SK-N-SH (cell line): ENCODE data around the gene PRPF40B. TPM values are rescaled to one million over a fixed set of nuclear protein-coding genes. Genes with fewer than 3 reads are reported as not detected.

Experiments
- CTCF ChIA-PET: fragments of 300-600, 350-600 bp; formaldehyde crosslinking; extraction: SDS; loops from one replicate; lab custom pipeline; 2021; lab: Yijun Ruan, JAX
- POLR2A ChIA-PET: fragments of 350-600 bp; sonication (Branson Sonifier 250); formaldehyde crosslinking; extraction: SDS; loops from one replicate; lab custom pipeline; 2020; ENCODE audit warnings: antibody characterized with exemption, inconsistent platforms; lab: Yijun Ruan, JAX
- DNase-seq: peaks from one replicate; pipeline ENCODE4 v3.0.0; 2012
- H2AFZ ChIP-seq: fragments of 200-600 bp; sonication (generic); 2 replicates; pipeline ENCODE4 v1.8.1; 2016; ENCODE audit warnings: antibody characterized with exemption, mild to moderate bottlenecking, low read depth
- H3F3A ChIP-seq: fragments of 200-600 bp; sonication (generic); replicated peaks from 2 replicates; pipeline ENCODE3; 2016; ENCODE audit warnings: antibody characterized with exemption, mild to moderate bottlenecking; ENCODE audit not compliant: insufficient read depth
- H3K27ac ChIP-seq, 2 experiments: fragments of 200-500 bp in 1 of 2; fragments of 200-600 bp in 1 of 2; sonication (Bioruptor generic) in 1 of 2; sonication (generic), shearing (Covaris generic) in 1 of 2; 2 replicates each; pipeline versions ENCODE4 v1.5.1 to v1.6.1; 2014 to 2016; ENCODE audit warnings: low read depth in 2 of 2, inconsistent platforms in 1 of 2, low read length in 1 of 2, mild to moderate bottlenecking in 1 of 2, mixed read lengths in 1 of 2
- H3K27me3 ChIP-seq: fragments of 200-600 bp; sonication (generic), shearing (Covaris generic); 2 replicates; pipeline ENCODE4 v1.6.1; 2016; ENCODE audit warnings: mixed run types; ENCODE audit not compliant: insufficient read depth
- H3K36me3 ChIP-seq, 2 experiments: fragments of 200-500 bp in 1 of 2; fragments of 200-600 bp in 1 of 2; sonication (Bioruptor generic) in 1 of 2; sonication (generic) in 1 of 2; replicated peaks in 1 of 2; 2 replicates each; pipeline versions ENCODE3 to v1.5.1; 2014 to 2016; ENCODE audit warnings: low read length in 1 of 2, mild to moderate bottlenecking in 1 of 2; ENCODE audit not compliant: insufficient read depth in 2 of 2, control insufficient read depth in 1 of 2
- H3K4me1 ChIP-seq, 2 experiments: fragments of 200-500 bp in 1 of 2; fragments of 200-600 bp in 1 of 2; sonication (Bioruptor generic) in 1 of 2; sonication (generic), shearing (Covaris generic) in 1 of 2; 2 replicates each; pipeline versions ENCODE4 v1.5.1 to v1.6.1; 2014 to 2016; ENCODE audit warnings: low read depth in 1 of 2, low read length in 1 of 2, mixed run types in 1 of 2; ENCODE audit not compliant: insufficient read depth in 2 of 2, control insufficient read depth in 1 of 2
- H3K4me2 ChIP-seq: fragments of 200-600 bp; sonication (generic), shearing (Covaris generic); 2 replicates; pipeline ENCODE4 v1.6.1; 2017; ENCODE audit warnings: mixed run types
- H3K4me3 ChIP-seq, 2 experiments: fragments of 200-500 bp in 1 of 2; fragments of 200-600 bp in 1 of 2; sonication (Bioruptor generic) in 1 of 2; sonication (generic), shearing (Covaris generic) in 1 of 2; 2 replicates each; pipeline versions ENCODE4 v1.5.1 to v1.8.1; 2014 to 2016; ENCODE audit warnings: low read depth in 2 of 2, inconsistent platforms in 1 of 2, low read length in 1 of 2, mild to moderate bottlenecking in 1 of 2, mixed read lengths in 1 of 2, moderate library complexity in 1 of 2
- H3K79me2 ChIP-seq: fragments of 200-600 bp; sonication (generic); 2 replicates; pipeline ENCODE4 v1.8.1; 2017; ENCODE audit warnings: mild to moderate bottlenecking; ENCODE audit not compliant: insufficient read depth
- H3K9ac ChIP-seq: fragments of 200-600 bp; sonication (generic); 2 replicates; pipeline ENCODE4 v1.6.1; 2017; ENCODE audit warnings: mixed run types
- H3K9me2 ChIP-seq: fragments of 200-600 bp; sonication (generic); 2 replicates; pipeline ENCODE4 v1.6.1; 2017; ENCODE audit warnings: mixed run types
- H3K9me3 ChIP-seq: fragments of 200-600 bp; sonication (generic); 2 replicates; pipeline ENCODE4 v1.6.1; 2017; ENCODE audit warnings: mixed run types, mild to moderate bottlenecking, moderate library complexity
- H4K20me1 ChIP-seq: fragments of 200-600 bp; sonication (generic); 2 replicates; pipeline ENCODE4 v1.6.1; 2017; ENCODE audit warnings: mild to moderate bottlenecking, mixed run types; ENCODE audit not compliant: insufficient read depth
- CHD2 ChIP-seq: fragments of 150-350 bp; IDR thresholded peaks from 2 replicates; pipeline ENCODE4 v1.6.1; 2018; ENCODE audit warnings: low read length; ENCODE audit not compliant: partially characterized antibody
- ELF1 ChIP-seq: IDR thresholded peaks from 2 replicates; pipeline ENCODE4 v1.4.0; 2012
- EP300 ChIP-seq, 2 experiments: IDR thresholded peaks; 2 replicates each; pipeline versions ENCODE4 v1.4.0 to v1.6.1; 2012; ENCODE audit warnings: borderline replicate concordance in 1 of 2, low read depth in 1 of 2, low read length in 1 of 2
- FOSL2 ChIP-seq: IDR thresholded peaks from 2 replicates; pipeline ENCODE4 v1.4.0; 2012; ENCODE audit warnings: low read depth, mild to moderate bottlenecking, moderate library complexity, borderline replicate concordance
- FOXJ3 ChIP-seq: sonication (generic); formaldehyde crosslinking; IDR thresholded peaks from 2 replicates; pipeline ENCODE4 v1.5.1; 2020; ENCODE audit warnings: mild to moderate bottlenecking, missing genetic modification reagents
- FOXM1 ChIP-seq: IDR thresholded peaks from 2 replicates; pipeline ENCODE4 v1.4.0; 2012; ENCODE audit warnings: low read depth, mild to moderate bottlenecking
- GATA2 ChIP-seq: sonication (generic); formaldehyde crosslinking; IDR thresholded peaks from 2 replicates; pipeline ENCODE4 v1.5.0; 2020; ENCODE audit warnings: mild to moderate bottlenecking, missing genetic modification reagents
- JUND ChIP-seq: IDR thresholded peaks from 2 replicates; pipeline ENCODE4 v1.4.0; 2012
- MEF2A ChIP-seq: IDR thresholded peaks from 2 replicates; pipeline ENCODE4 v1.4.0; 2012; ENCODE audit warnings: low read depth, borderline replicate concordance
- MXI1 ChIP-seq: IDR thresholded peaks from 2 replicates; pipeline ENCODE4 v1.6.1; 2012; ENCODE audit warnings: mild to moderate bottlenecking, low read depth, low read length, improper control_type of control experiment
- NFIC ChIP-seq: IDR thresholded peaks from 2 replicates; pipeline ENCODE4 v1.4.0; 2012; ENCODE audit warnings: borderline replicate concordance
- NRF1 ChIP-seq: IDR thresholded peaks from 2 replicates; pipeline ENCODE4 v1.6.1; 2012; ENCODE audit warnings: low read depth, mild to moderate bottlenecking, low read length
- POLR2AphosphoS5 ChIP-seq: IDR thresholded peaks from 2 replicates; pipeline ENCODE4 v1.6.1; 2012; ENCODE audit warnings: low read depth, low read length
- RAD21 ChIP-seq: IDR thresholded peaks from 2 replicates; pipeline ENCODE4 v1.6.1; 2012; ENCODE audit warnings: mild to moderate bottlenecking, low read length
- RFX5 ChIP-seq: IDR thresholded peaks from 2 replicates; pipeline ENCODE4 v1.6.1; 2012; ENCODE audit warnings: mild to moderate bottlenecking, improper control_type of control experiment, low read length
- RXRA ChIP-seq: IDR thresholded peaks from 2 replicates; pipeline ENCODE4 v1.4.0; 2012; ENCODE audit warnings: low read depth, mild to moderate bottlenecking, borderline replicate concordance
- SIN3A ChIP-seq: IDR thresholded peaks from 2 replicates; pipeline ENCODE4 v1.6.1; 2012; ENCODE audit warnings: low read depth, mild to moderate bottlenecking, low read length, moderate library complexity, borderline replicate concordance
- SMC3 ChIP-seq: IDR thresholded peaks from 2 replicates; pipeline ENCODE4 v1.6.1; 2012; ENCODE audit warnings: low read depth, low read length, improper control_type of control experiment
- TAF1 ChIP-seq: IDR thresholded peaks from 2 replicates; pipeline ENCODE4 v1.6.1; 2012; ENCODE audit warnings: low read depth, mild to moderate bottlenecking, low read length, moderate library complexity, borderline replicate concordance
- TCF12 ChIP-seq: IDR thresholded peaks from 2 replicates; pipeline ENCODE4 v1.4.0; 2012
- TEAD4 ChIP-seq: IDR thresholded peaks from 2 replicates; pipeline ENCODE4 v1.4.0; 2012; ENCODE audit warnings: mild to moderate bottlenecking, borderline replicate concordance; ENCODE audit not compliant: insufficient read depth
- WGBS: methylation state at CpG from one replicate; pipeline ENCODE4 v1.1.6; 2017; ENCODE audit warnings: low lambda C conversion rate; 5-methylcytosine and 5-hydroxymethylcytosine counted together
- polyA plus RNA-seq, 3 experiments: library from polyadenylated mRNA; depleted of rRNA; stranded (reverse); fragments of >200 nt; gene quantifications; 2 replicates each; pipeline ENCODE4 v1.2.3, GENCODE V29; 2012
- TF ChIP-seq, protein P1 (sequence below): IDR thresholded peaks from 2 replicates; pipeline ENCODE4 v1.4.0; 2012; ENCODE audit warnings: low read depth, borderline replicate concordance
- TF ChIP-seq, protein P2 (sequence below): fragments of 150-350 bp; IDR thresholded peaks from 2 replicates; pipeline ENCODE4 v1.6.1; 2016; ENCODE audit warnings: mild to moderate bottlenecking, low read depth, low read length
- TF ChIP-seq, protein P3 (sequence below): IDR thresholded peaks from 2 replicates; pipeline ENCODE4; 2012
- TF ChIP-seq, protein P4 (sequence below): IDR thresholded peaks from 2 replicates; pipeline ENCODE4 v1.4.0; 2012; ENCODE audit warnings: low read depth, borderline replicate concordance

Gene PRPF40B
- polyA plus RNA-seq, 1 of the 3 experiments (the other 2 are of a cell fraction): 27.0 TPM

DNA sequence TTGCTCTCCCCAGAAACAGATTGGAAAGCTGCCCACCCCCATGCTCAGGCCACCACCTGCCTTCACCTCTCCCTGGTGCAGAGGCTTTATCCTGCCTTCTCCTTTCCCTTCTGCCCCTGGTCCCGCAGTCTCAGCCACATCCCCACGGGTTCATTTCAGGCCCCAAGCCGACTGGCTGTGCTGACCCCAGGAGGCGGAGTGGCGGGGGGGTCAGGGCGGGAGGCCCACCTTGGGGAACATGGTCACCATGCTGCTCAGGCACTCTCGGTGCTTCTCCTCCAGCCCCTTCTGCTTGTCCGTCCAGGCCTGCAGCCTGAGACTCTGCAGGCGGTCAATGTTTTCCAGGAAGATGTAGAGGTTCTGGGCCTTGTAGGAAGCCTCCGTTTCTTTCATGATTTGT lies 24.8 kb upstream of the PRPF40B start:
- H3K9ac ChIP-seq: no peak overlapping the region
- H3K4me1 ChIP-seq: no peaks in the 10 kb centered on the region; a peak in 1 of 4 replicates
- no peaks in the 10 kb centered on the region for H4K20me1 ChIP-seq
- no peak overlapping the region for H3K4me3 ChIP-seq
- 85% methylated on average over 10 of the region's 10 CpGs for WGBS
- H3K27me3 ChIP-seq: no peaks in the 10 kb centered on the region
- TF ChIP-seq ELF1 (no peak), POLR2AphosphoS5 (no peak), SMC3 (no peak), CHD2 (no peak), MEF2A (no peak), MXI1 (no peak), TAF1 (no peak), FOXJ3 (CRISPR knock-in tag) (no peak)
- TF ChIP-seq, protein P1, sequence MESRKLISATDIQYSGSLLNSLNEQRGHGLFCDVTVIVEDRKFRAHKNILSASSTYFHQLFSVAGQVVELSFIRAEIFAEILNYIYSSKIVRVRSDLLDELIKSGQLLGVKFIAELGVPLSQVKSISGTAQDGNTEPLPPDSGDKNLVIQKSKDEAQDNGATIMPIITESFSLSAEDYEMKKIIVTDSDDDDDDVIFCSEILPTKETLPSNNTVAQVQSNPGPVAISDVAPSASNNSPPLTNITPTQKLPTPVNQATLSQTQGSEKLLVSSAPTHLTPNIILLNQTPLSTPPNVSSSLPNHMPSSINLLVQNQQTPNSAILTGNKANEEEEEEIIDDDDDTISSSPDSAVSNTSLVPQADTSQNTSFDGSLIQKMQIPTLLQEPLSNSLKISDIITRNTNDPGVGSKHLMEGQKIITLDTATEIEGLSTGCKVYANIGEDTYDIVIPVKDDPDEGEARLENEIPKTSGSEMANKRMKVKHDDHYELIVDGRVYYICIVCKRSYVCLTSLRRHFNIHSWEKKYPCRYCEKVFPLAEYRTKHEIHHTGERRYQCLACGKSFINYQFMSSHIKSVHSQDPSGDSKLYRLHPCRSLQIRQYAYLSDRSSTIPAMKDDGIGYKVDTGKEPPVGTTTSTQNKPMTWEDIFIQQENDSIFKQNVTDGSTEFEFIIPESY: no peak
- H3K79me2 ChIP-seq: no peaks in the 10 kb centered on the region
- peaks cover 0 to 4% of the 10 kb centered on the region in 2 experiments for H3K36me3 ChIP-seq
- CTCF ChIA-PET: interaction anchor here (0.8 kb wide), 1 partner anchor 18 kb away, joined by 4 read pairs; no protein-coding TSS in a partner anchor
- no peaks in the 10 kb centered on the region for H3K9me2 ChIP-seq
- no peaks in the 10 kb centered on the region for H3F3A ChIP-seq
- no peak overlapping the region for H3K4me2 ChIP-seq
- H2AFZ ChIP-seq: no peak overlapping the region
- DNase-seq: no peak
- POLR2A ChIA-PET: no interaction called here
- no peak overlapping the region for H3K27ac ChIP-seq
- H3K9me3 ChIP-seq: no peaks in the 10 kb centered on the region

DNA sequence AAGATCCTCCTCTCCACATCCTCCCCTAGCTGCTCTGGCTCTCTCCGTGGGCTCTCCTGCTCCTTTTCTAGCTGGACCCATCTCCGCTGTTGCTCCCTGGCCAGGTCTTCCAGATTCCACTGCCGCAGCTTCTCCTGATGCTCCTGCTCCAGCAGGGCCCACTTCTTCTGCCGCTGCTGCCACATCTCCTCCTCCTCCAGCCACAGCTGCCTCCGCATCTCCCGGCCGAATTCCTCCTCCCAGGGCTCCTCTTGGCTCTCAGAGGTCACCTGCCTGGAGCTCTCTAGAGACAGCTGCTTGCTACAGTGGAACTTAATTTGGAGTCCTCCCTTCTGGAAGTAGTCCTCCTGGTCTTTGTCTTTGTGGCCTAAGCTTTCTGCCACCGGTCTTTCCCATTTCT lies 23.4 kb upstream of the PRPF40B start:
- peaks cover 0 to 2% of the 10 kb centered on the region in 2 experiments; a peak in 1 of 4 replicates for H3K4me1 ChIP-seq
- WGBS: 98% methylated on average over 8 of the region's 8 CpGs
- H3K9ac ChIP-seq: no peak overlapping the region
- ChIA-PET POLR2A (no interaction called here), CTCF (interaction anchor here (1.0 to 2.2 kb wide), 4 partner anchors 12 to 36 kb away, joined by 3 to 8 read pairs (median 4); partner anchors contain the start of gene PRPF40B)
- DNase-seq: no peak
- H2AFZ ChIP-seq: no peak overlapping the region
- no peak overlapping the region for H3K4me2 ChIP-seq
- H3K9me2 ChIP-seq: no peaks in the 10 kb centered on the region
- H3F3A ChIP-seq: no peaks in the 10 kb centered on the region
- peaks cover 4% of the 10 kb centered on the region in 2 experiments for H3K36me3 ChIP-seq
- no peaks in the 10 kb centered on the region for H4K20me1 ChIP-seq
- no peak overlapping the region for H3K4me3 ChIP-seq
- TF ChIP-seq NFIC: no peak
- no peak for TF ChIP-seq TCF12
- TF ChIP-seq TEAD4: no peak
- no peak for TF ChIP-seq RFX5
- no peak for TF ChIP-seq RAD21
- no peak for TF ChIP-seq MEF2A
- TF ChIP-seq, protein P2, sequence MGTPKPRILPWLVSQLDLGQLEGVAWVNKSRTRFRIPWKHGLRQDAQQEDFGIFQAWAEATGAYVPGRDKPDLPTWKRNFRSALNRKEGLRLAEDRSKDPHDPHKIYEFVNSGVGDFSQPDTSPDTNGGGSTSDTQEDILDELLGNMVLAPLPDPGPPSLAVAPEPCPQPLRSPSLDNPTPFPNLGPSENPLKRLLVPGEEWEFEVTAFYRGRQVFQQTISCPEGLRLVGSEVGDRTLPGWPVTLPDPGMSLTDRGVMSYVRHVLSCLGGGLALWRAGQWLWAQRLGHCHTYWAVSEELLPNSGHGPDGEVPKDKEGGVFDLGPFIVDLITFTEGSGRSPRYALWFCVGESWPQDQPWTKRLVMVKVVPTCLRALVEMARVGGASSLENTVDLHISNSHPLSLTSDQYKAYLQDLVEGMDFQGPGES: no peak
- TF ChIP-seq RXRA: no peak
- no peak for TF ChIP-seq FOXJ3 (CRISPR knock-in tag)
- TF ChIP-seq, protein P3, sequence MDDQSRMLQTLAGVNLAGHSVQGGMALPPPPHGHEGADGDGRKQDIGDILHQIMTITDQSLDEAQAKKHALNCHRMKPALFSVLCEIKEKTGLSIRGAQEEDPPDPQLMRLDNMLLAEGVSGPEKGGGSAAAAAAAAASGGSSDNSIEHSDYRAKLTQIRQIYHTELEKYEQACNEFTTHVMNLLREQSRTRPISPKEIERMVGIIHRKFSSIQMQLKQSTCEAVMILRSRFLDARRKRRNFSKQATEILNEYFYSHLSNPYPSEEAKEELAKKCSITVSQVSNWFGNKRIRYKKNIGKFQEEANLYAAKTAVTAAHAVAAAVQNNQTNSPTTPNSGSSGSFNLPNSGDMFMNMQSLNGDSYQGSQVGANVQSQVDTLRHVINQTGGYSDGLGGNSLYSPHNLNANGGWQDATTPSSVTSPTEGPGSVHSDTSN: no peak
- no peak for TF ChIP-seq FOXM1
- no peak for TF ChIP-seq JUND
- TF ChIP-seq, protein P4, sequence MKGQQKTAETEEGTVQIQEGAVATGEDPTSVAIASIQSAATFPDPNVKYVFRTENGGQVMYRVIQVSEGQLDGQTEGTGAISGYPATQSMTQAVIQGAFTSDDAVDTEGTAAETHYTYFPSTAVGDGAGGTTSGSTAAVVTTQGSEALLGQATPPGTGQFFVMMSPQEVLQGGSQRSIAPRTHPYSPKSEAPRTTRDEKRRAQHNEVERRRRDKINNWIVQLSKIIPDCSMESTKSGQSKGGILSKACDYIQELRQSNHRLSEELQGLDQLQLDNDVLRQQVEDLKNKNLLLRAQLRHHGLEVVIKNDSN: no peak
- TF ChIP-seq EP300 (IDR thresholded peaks at IDR 0.05; ENCODE audit: borderline replicate concordance in 1 of 2, low read depth in 1 of 2, low read length in 1 of 2): no peak
- TF ChIP-seq MXI1: no peak
- no peak for TF ChIP-seq GATA2 (CRISPR knock-in tag)
- no peak for TF ChIP-seq NRF1
- no peak for TF ChIP-seq SIN3A
- no peak for TF ChIP-seq FOSL2
- no peaks in the 10 kb centered on the region for H3K9me3 ChIP-seq
- H3K27me3 ChIP-seq: no peaks in the 10 kb centered on the region
- no peak overlapping the region for H3K27ac ChIP-seq
- no peaks in the 10 kb centered on the region for H3K79me2 ChIP-seq
